GM23338 (cell line): Measurements from ENCODE around the gene PEX16. TPM values are rescaled to one million over a fixed set of nuclear protein-coding genes. Genes with fewer than 3 reads are reported as not detected.

Experiments used
- ATAC-seq: fragments of 200-7000 bp; cut with Tn5 transposase; 3 replicates; pipeline ENCODE4 v1.9.1; 2020
- DNase-seq: peaks from one replicate; pipeline ENCODE4 v3.0.0-alpha.2; 2015; ENCODE audit warnings: low spot score
- H2AFZ ChIP-seq: fragments of 200-600 bp; sonication (generic); 2 replicates; pipeline ENCODE4 v1.8.0; 2016; ENCODE audit warnings: antibody characterized with exemption, mild to moderate bottlenecking, moderate library complexity
- H3F3A ChIP-seq: fragments of 200-600 bp; sonication (generic); replicated peaks from 2 replicates; pipeline ENCODE4 v1.8.0; 2017; ENCODE audit warnings: antibody characterized with exemption, mixed run types, low read depth
- H3K27ac ChIP-seq: fragments of 200-600 bp; sonication (generic); 2 replicates; pipeline ENCODE4 v1.6.1; 2016; ENCODE audit warnings: low read depth
- H3K27me3 ChIP-seq: fragments of 200-600 bp; sonication (generic); 2 replicates; pipeline ENCODE4 v1.8.0; 2016; ENCODE audit warnings: mild to moderate bottlenecking, mixed run types, moderate library complexity; ENCODE audit not compliant: insufficient read depth
- H3K36me3 ChIP-seq: fragments of 200-600 bp; sonication (generic); 2 replicates; pipeline ENCODE4 v1.8.0; 2016; ENCODE audit warnings: mild to moderate bottlenecking; ENCODE audit not compliant: insufficient read depth
- H3K4me1 ChIP-seq: fragments of 200-600 bp; sonication (generic); 2 replicates; pipeline ENCODE4 v1.8.0; 2016; ENCODE audit warnings: mild to moderate bottlenecking, moderate library complexity; ENCODE audit not compliant: insufficient read depth
- H3K4me2 ChIP-seq: fragments of 200-600 bp; sonication (generic); 2 replicates; pipeline ENCODE4 v1.7.1; 2017; ENCODE audit warnings: mixed run types
- H3K4me3 ChIP-seq: fragments of 200-600 bp; sonication (generic); 2 replicates; pipeline ENCODE4 v1.6.1; 2016; ENCODE audit warnings: mixed run types
- H3K79me2 ChIP-seq: fragments of 200-600 bp; sonication (generic); replicated peaks from 2 replicates; pipeline ENCODE4 v1.8.0; 2017; ENCODE audit warnings: mild to moderate bottlenecking; ENCODE audit not compliant: insufficient read depth
- H3K9me2 ChIP-seq: fragments of 200-600 bp; sonication (generic); 2 replicates; pipeline ENCODE4 v1.8.0; 2017; ENCODE audit not compliant: insufficient read depth
- H4K20me1 ChIP-seq: fragments of 200-600 bp; sonication (generic); replicated peaks from 2 replicates; pipeline ENCODE4 v1.8.0; 2017; ENCODE audit warnings: mild to moderate bottlenecking; ENCODE audit not compliant: insufficient read depth
- H3K27ac Mint-ChIP-seq: 2 replicates; pipeline ENCODE4 v1.8.0; 2020; ENCODE audit warnings: inconsistent platforms, mild to moderate bottlenecking, moderate library complexity, mixed read lengths
- H3K27me3 Mint-ChIP-seq: 3 replicates; pipeline ENCODE4 v1.8.0; 2022; ENCODE audit warnings: low read depth, mild to moderate bottlenecking, moderate library complexity, mixed read lengths, inconsistent platforms; ENCODE audit not compliant: insufficient read depth, poor library complexity
- H3K36me3 Mint-ChIP-seq: 3 replicates; pipeline ENCODE4 v1.8.0; 2021; ENCODE audit warnings: low read depth, mild to moderate bottlenecking, inconsistent platforms, moderate library complexity, mixed read lengths
- H3K4me1 Mint-ChIP-seq: 3 replicates; pipeline ENCODE4 v1.8.0; 2020; ENCODE audit warnings: mild to moderate bottlenecking, inconsistent platforms, mixed read lengths
- H3K4me3 Mint-ChIP-seq: 3 replicates; pipeline ENCODE4 v1.8.0; 2021; ENCODE audit warnings: moderate library complexity, mild to moderate bottlenecking, inconsistent platforms, mixed read lengths
- H3K9me3 Mint-ChIP-seq: 3 replicates; pipeline ENCODE4 v1.8.0; 2020; ENCODE audit warnings: moderate library complexity, mild to moderate bottlenecking, inconsistent platforms, mixed read lengths
- CREB1 ChIP-seq: fragments of 250-450 bp; sonication (Bioruptor Pico); IDR thresholded peaks from 2 replicates; pipeline ENCODE4 v1.5.0; 2020; ENCODE audit warnings: low read depth, mild to moderate bottlenecking, moderate library complexity
- CTCF ChIP-seq, 2 experiments: fragments of 200-600 bp in 1 of 2; sonication (generic) in 1 of 2; conservative IDR thresholded peaks; 2 replicates each; pipeline versions ENCODE4 v1.5.1 to v1.6.1; 2016 to 2017; ENCODE audit warnings: antibody characterized with exemption in 2 of 2, low read depth in 2 of 2, mild to moderate bottlenecking in 2 of 2, moderate library complexity in 1 of 2
- ETS1 ChIP-seq: IDR thresholded peaks from 2 replicates; pipeline ENCODE4 v1.6.1; 2016; ENCODE audit warnings: antibody characterized with exemption
- EZH2 ChIP-seq: fragments of 200-600 bp; sonication (generic); IDR thresholded peaks from one replicate; pipeline ENCODE4 v1.8.0; 2017; ENCODE audit warnings: antibody characterized with exemption, mild to moderate bottlenecking, low read depth; ENCODE audit not compliant: unreplicated experiment
- EZH2phosphoT487 ChIP-seq: fragments of 200-600 bp; sonication (generic); IDR thresholded peaks from one replicate; pipeline ENCODE4 v1.8.1; 2018; ENCODE audit warnings: antibody characterized with exemption; ENCODE audit not compliant: unreplicated experiment
- JUNB ChIP-seq: IDR thresholded peaks from one replicate; pipeline ENCODE4 v1.6.1; 2016; ENCODE audit warnings: antibody characterized with exemption; ENCODE audit not compliant: unreplicated experiment
- NANOG ChIP-seq: IDR thresholded peaks from 2 replicates; pipeline ENCODE4 v1.6.1; 2016; ENCODE audit warnings: antibody characterized with exemption, borderline replicate concordance
- POLR2AphosphoS5 ChIP-seq: IDR thresholded peaks from 2 replicates; pipeline ENCODE4 v1.6.1; 2016; ENCODE audit warnings: antibody characterized with exemption, low read depth
- REST ChIP-seq: IDR thresholded peaks from one replicate; pipeline ENCODE4 v1.6.1; 2018; ENCODE audit warnings: antibody characterized with exemption; ENCODE audit not compliant: unreplicated experiment
- STAT1 ChIP-seq: IDR thresholded peaks from one replicate; pipeline ENCODE4 v1.6.1; 2016; ENCODE audit warnings: antibody characterized with exemption; ENCODE audit not compliant: unreplicated experiment
- ZNF114 ChIP-seq: fragments of 250-450 bp; sonication (Bioruptor Pico); IDR thresholded peaks from 2 replicates; pipeline ENCODE4 v1.5.0; 2020; ENCODE audit warnings: mild to moderate bottlenecking, moderate library complexity
- ZNF331 ChIP-seq: fragments of 250-450 bp; sonication (Bioruptor Pico); IDR thresholded peaks from 2 replicates; pipeline ENCODE4 v1.5.0; 2020; ENCODE audit warnings: low read depth, mild to moderate bottlenecking, moderate library complexity
- ZNF462 ChIP-seq: fragments of 250-450 bp; sonication (Bioruptor Pico); IDR thresholded peaks from 2 replicates; pipeline ENCODE4 v1.5.0; 2020; ENCODE audit warnings: mild to moderate bottlenecking, moderate library complexity
- polyA plus RNA-seq: library from polyadenylated mRNA; unstranded; fragments of >200 nt; fragmentation: Nextera tagmentation; extraction: Ambion mirVana; gene quantifications from 2 replicates; pipeline ENCODE4 v1.2.1, GENCODE V29; 2016
- total RNA-seq: library from RNA; depleted of rRNA; stranded (reverse); fragments of >200 nt; shearing (Covaris generic); gene quantifications from 2 replicates; pipeline ENCODE4 v1.2.3, GENCODE V29; 2014

PEX16 gene
- total and polyA plus RNA-seq, 2 experiments from 2014 or later: 23.3 to 34.1 TPM

GRCh38 chr11:45934580-45935318 is 17.1 kb upstream of the PEX16 start:
- Mint-ChIP-seq H3K27ac (peak overlapping the region; percentile 56; the same call in 1 of the 2 replicates), H3K4me3 (no peak overlapping the region), H3K36me3 (peaks cover 21% of the 10 kb centered on the region), H3K27me3 (peaks cover 7% of the 10 kb centered on the region), H3K9me3 (no peaks in the 10 kb centered on the region), H3K4me1 (peaks cover 26% of the 10 kb centered on the region)
- Histone ChIP-seq H3K79me2 (0 out of 2 replicates have a peak, but pooled peaks cover 2% of the 10 kb centered on the region), H3K4me2 (no peak overlapping the region), H3K9me2 (no peaks in the 10 kb centered on the region), H3K27ac (peak overlapping the region; percentile 19; the same call in 1 of the 2 replicates), H3K4me1 (no peaks in the 10 kb centered on the region; the same call in 1 of the 2 replicates), H3K4me3 (no peak overlapping the region), H2AFZ (no peak overlapping the region), H4K20me1 (peaks cover 4% of the 10 kb centered on the region), H3F3A (0 out of 2 replicates have a peak, but pooled peaks cover 3% of the 10 kb centered on the region), H3K36me3 (peaks cover 11% of the 10 kb centered on the region; the same call in 1 of the 2 replicates), H3K27me3 (no peaks in the 10 kb centered on the region)
- DNase-seq: no peak
- TF ChIP-seq STAT1: no peak
- no peak for TF ChIP-seq POLR2AphosphoS5
- no peak for TF ChIP-seq ETS1
- no peak for TF ChIP-seq EZH2
- TF ChIP-seq JUNB: no peak
- no peak for TF ChIP-seq CREB1 (CRISPR knock-in tag)
- no peak for TF ChIP-seq NANOG
- TF ChIP-seq REST: no peak
- no peak for TF ChIP-seq CTCF (conservative IDR thresholded peaks at IDR 0.05; ENCODE audit: low read depth in 2 of 2)
- no peak for TF ChIP-seq ZNF331 (CRISPR knock-in tag)
- TF ChIP-seq ZNF462: no peak
- TF ChIP-seq ZNF114 (CRISPR knock-in tag): no peak
- TF ChIP-seq EZH2phosphoT487: no peak
- ATAC-seq: no peak
